Activated CD4-positive, alpha-beta T cell treated with anti-CD3 and anti-CD28 coated beads, Interleukin-2, amount 50 U/mL, for 48 hours (primary cell): Measurements from ENCODE around the gene KRT85.

Experiments used
- DNase-seq, 2 experiments: peaks; one replicate each; pipeline ENCODE4 v3.0.0-alpha.2; 2020

Gene KRT85

GRCh38 chr12:52394836-52395405, 27.6 kb upstream of the KRT85 start:
- DNase-seq = no peak

GRCh38 chr12:52392465-52393007, 25.3 kb upstream of the KRT85 start:
- no peak for DNase-seq

- no peak for DNase-seq
These were observed 24.3 kb upstream of the KRT85 start for GRCh38 chr12:52391618-52392002.

DNA sequence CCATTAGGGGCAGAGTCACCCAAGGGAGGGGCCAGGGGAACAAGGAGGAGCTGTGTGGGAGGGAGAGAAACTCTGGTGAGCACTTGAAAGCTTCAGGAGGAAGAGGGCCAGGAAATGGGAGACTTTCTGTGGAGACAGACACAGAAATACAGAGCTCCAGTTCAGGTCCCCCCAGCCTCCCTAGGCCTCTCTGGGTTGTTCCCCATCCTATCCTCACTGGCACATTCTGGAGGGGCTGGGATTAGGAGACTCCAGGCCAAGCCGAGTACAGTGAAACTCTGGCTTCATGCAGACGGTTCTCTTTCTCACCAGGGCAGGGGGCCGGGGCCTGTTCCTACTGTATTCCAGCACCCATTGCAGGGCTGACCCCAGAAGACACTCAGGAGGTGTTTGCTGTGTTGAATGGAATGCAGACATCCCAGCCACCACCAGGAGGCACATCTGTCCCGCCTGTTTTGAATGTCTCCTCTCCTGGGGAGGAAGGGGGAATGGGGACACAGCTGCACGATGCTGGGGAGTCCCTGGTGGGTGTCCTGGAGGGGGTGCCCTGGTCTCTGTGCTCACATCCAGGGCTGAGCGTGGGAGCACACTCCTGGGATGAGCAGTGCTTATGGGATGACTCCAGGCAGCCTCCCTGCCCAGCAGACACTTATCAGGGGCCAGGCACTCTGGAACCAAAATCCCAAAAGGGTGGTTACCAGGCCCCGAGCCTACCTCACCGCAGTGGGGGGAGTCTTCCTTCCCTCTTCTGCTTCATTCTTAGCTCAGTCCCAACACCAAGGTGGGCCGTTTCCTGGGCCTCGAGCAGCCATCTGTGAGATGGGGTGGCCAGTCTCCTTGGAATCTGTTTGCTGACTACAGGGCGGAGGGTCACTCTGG, 23.7 kb upstream of the KRT85 start:
- peak; percentile 5 to 12 for DNase-seq

DNA sequence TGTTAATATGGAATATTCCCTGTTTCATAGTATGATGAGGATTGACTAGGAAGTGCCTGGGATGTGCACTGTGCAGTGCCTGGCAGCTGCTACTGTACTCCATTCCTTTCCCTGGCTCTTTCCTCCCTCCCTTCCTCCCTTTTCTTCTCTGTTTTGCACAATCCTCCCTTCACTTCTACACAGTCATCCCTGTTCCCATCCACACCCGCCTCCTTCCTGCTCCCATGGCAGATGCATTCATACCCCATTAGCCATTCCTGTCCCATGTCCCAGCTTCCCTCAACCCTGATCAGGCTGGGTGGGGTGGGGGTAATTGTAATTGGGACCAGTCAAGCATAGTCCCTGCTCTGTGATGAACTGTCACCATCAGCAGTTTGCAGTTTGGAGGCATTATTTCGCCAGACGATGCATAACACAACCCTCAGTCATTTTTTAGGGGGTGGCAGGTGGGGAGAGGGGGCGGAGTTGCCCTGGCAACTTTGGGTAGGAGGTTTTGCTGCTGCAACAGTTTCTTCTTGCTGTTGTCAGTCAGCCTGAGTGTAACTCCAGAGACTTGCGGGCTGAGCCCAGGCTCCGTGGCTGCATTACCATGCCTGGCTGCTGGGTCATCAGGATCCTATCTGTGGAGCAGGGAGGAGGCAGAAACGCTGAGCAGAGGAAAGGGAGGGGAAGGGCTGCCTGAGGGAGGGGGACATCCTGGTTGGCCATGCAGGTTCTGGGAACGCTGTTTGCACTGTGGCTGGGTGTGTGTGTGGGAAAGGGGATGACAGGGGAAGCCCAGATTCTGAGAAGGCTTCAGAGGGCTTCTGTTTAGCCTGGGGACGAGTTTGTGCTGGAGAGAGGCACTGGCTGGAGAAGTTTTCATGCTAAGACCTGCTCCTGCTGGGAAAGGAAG, 22.3 kb upstream of the KRT85 start:
- DNase-seq = no peak

DNA sequence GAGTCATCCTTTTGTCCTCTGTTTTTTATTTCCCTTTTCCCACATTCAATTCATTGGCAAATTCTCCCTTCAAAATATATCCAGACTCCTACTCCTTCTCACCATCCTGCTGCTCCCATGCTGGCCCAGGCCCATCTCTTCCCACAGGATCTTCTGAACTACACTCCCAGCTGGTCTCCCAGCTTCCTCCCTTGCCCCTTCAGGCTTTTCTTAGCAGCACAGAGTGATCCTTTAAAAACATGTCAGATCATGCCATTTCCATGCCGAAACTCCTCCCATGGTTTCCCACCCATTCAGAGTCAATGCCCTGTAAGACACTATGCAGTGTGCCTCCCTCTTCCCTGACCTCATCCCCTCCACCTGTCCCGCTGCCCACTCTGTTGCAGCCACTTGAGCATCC, 20.6 kb upstream of the KRT85 start:
- no peak for DNase-seq

GRCh38 chr12:52385226-52385702, 18.0 kb upstream of the KRT85 start, which contains the start of gene KRT84:
Gene KRT84, minus strand, starts transcription at chr12:52385652. Its CDS starts 67 bp downstream, at chr12:52385585.
- DNase-seq = no peak

- DNase-seq = no peak
These were observed 16.1 kb upstream of the KRT85 start for GRCh38 chr12:52383331-52383730.

DNA sequence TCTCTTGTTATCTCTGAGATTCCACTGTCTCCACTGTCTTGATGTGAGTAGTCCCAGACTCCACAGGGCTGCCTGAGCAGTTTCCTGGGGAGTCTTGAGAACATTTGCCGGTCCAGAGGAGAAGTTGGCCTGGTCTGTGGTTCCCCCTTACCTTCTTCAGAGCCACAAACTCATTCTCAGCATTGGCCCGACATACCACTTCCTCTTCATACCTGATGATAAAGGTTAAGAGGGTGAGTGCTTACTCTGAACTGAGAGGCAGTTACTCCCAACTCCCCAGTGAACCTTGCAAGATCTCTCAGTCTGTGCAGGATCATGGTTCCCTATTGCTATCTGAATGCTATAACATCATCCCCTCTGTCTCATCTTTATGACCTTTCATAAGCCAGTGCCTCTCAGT, 15.6 kb upstream of the KRT85 start:
- DNase-seq = no peak

- DNase-seq = no peak
These were observed 13.9 kb upstream of the KRT85 start for GRCh38 chr12:52381206-52381605.

- peak; percentile 19 to 28 for DNase-seq
These were observed 13.0 kb upstream of the KRT85 start for GRCh38 chr12:52380271-52380694.

DNA sequence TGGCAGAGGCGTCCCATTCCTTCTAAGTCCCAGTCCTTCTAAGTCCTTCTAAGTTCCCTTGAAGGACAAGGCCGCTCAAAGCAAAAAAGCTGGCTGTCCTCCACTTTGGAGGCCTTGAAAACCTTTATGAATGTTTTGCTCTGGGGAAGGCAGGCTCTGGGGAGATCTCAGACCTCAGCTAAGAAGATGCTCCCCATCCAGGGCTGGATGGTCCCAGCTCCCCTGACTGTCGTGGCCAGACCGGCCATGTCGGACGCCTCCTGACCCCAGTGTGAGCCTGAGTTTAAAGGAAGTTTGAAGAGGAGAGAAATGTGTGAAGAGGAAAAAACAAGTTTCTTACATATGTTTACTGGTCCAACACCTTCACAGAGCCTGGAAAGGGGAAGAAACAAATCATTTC, 12.3 kb upstream of the KRT85 start:
- no peak for DNase-seq

DNA sequence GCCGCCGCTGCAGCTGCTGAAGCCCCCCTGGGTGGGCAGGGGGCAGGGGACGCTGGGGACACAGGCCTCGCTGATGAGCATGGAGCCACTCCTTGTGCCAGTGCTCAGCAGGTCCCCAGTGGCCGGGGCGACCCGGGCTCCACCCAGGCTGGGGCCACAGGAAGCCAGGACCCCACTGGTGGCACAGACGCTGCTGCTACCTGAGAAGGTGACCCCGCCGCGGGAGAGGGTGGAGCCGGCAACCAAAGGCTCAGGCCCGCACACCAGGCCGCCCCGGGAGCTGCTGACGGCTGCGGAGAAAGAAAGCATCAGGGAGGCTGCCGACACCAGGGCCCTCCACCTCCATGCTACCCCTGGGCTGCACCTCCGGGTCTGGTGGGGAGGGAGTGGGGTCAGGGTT, 10.8 kb upstream of the KRT85 start:
- no peak for DNase-seq

GRCh38 chr12:52377266-52377665, 10.0 kb upstream of the KRT85 start:
- no peak for DNase-seq

DNA sequence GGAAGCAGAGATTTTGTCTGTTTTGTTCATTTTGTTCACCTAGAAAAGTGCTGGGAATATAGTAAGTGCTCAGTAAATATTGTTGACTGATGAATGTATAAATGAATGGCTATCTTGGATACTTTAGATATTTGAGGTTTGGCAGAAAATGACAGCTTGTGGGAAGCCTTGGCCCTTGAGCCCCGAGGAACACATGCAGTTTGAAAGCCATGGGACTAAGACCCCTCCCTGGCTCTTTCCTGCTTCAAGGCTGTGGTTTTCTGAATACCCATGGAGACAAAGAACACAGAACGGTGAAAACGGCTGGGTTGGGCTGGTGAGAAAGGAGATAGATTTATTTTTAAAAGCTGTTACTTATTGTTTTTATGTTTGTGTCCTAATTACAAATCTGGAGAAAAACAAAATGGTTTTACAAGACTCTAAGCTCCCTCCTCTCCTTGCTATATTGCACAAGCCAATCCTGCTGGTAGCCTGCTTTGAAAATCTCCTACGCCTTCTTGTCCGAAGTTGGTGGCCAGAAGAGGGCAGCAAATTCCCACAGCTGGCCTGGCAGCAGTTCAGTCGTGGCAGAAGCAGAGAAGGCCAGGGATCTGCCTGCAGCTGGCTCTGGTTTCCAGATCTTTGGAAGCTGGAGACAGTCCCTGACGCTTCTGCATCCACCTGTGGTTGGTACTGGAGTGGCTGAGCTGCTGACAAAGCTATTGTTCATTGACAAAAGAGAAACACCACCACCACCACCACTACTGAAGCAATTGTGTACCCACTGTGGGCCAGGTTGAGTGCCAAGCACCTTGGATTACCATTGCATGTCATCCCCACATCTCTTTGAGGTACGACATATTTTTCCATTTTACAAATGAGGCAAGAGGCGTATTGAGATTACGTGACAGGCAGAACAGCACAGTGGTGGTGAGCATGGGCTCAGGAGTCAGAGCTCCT, 5.2 kb upstream of the KRT85 start:
- peak; percentile 61 to 71 for DNase-seq

DNA sequence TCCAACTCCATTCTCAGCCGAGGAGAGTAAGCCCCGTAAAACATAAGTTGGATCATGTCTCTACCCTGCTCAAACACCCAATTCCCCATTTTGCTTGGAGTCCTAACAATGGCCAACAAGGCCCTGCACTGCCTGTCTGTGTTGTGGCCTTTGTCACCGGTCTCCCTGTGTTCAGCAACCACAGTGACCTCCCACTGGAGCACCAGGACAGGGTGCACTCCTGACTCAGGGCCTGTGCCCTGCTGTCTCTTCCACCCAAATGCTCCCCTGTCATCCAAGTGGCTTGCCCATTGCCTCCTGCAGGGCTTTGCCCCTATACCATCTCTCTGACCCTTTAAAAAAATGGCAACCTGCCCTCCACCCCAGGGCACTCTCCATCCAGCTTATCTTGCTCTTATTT, 4.4 kb upstream of the KRT85 start:
- no peak for DNase-seq

DNA sequence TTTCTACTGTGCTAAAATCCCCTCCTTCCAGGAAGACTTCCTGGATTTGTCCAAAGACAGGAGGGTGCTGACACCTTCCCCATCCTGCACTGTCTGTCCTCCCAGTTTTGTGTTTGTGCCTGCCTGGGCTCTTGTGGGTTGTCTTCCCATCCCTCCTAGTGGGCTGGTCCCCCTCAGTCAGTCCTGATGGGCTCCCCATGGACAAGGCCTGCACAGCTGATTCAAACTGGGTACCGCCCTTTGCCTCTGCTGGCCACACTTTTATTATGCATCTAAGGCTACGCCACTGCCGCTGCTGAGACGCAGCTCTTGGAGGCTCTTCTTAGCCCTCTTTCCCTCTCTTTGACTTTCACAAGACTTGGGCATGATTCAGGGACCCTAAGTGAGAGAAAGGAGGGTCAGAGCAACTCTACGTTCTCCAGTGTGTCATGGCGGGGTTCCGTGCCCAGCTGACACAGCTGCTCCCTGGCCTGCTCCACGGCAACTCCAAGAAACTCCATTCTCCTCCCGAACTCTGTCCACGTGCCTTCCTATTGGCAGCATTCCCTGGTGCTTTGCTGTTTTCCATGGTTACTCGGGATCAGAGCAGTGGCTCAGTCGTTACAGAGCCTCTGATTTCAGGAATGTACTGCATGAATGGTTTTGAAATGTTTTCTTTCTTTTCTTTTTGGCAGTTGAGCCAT, 3.8 kb upstream of the KRT85 start:
- DNase-seq = no peak

GRCh38 chr12:52369809-52370208, 2.5 kb upstream of the KRT85 start:
- DNase-seq = no peak

DNA sequence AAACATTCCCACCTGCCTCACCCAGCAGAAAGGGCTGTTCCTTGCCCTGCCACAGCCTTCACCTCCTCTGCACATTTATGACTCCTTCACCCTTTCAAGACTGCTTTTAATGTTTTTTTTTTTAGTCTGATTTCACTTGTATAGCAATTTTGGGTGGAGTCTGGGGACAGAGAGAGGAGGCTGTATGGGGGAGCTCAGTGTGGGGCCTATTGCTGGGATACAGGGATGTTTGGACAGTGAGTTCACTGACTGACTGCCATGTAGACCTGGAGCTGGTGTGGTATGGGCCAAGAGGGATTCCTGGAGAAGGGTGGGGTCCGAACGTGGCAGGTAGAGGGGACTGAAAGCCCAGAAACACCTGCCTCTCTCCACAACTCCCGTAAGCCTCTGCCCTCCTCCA, 1.9 kb upstream of the KRT85 start:
- DNase-seq = no peak

- DNase-seq = no peak
These were observed 1.2 kb upstream of the KRT85 start for GRCh38 chr12:52368508-52368907.

- DNase-seq = no peak
These were observed 595 bp upstream of the KRT85 start for GRCh38 chr12:52367876-52368275.
